Transverse colon (tissue), 4 donors: ENCODE results near the gene WDR86.

Experiments
- EP300 ChIP-seq: sonication (generic); formaldehyde crosslinking; IDR thresholded peaks from one replicate; pipeline ENCODE4 v1.6.1; 2017; ENCODE audit warnings: antibody characterized with exemption, low read depth
- POLR2A ChIP-seq: fragments of 450-650 bp; IDR thresholded peaks from one replicate; pipeline ENCODE4 v1.6.1; 2016; ENCODE audit warnings: antibody characterized with exemption, mild to moderate bottlenecking, moderate library complexity
- POLR2AphosphoS5 ChIP-seq, 3 donors: sonication (generic); formaldehyde crosslinking; IDR thresholded peaks; one replicate each; pipeline ENCODE4 v1.6.1; 2016; ENCODE audit warnings: antibody characterized with exemption in 3 of 3
- TF ChIP-seq, protein P1 (sequence below), 5 experiments: fragments of 200-600 bp in 3 of 5; fragments of 450-650 bp in 2 of 5; sonication (generic) in 3 of 5; IDR thresholded peaks; 1 replicate in 2 of 5; 2 replicates in 3 of 5; pipeline ENCODE4 v1.5.1; 2016 to 2017; ENCODE audit warnings: antibody characterized with exemption in 5 of 5, inconsistent platforms in 3 of 5, mild to moderate bottlenecking in 2 of 5, moderate library complexity in 1 of 5

DNA sequence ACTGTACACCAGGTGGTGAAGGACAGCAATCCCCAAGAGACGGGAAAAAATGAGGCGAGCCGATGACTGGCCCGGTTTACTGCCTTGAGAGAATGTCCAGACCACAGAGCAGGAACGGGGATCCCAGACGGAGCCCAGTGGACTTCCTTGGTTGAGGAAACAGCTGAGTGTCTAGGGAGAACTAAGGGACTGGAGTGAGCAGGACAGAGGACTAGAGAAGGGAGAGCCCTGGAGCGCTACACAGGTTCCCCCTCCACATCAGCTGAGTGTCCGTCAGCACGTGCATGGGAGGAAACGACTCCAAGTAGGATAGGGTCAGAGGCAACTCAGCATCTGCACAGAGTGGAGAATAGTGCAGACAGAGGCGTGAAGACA is 7.1 kb upstream of the WDR86 start:
- TF ChIP-seq POLR2AphosphoS5 (IDR thresholded peaks at IDR 0.05), result no peak
- TF ChIP-seq, protein P1, sequence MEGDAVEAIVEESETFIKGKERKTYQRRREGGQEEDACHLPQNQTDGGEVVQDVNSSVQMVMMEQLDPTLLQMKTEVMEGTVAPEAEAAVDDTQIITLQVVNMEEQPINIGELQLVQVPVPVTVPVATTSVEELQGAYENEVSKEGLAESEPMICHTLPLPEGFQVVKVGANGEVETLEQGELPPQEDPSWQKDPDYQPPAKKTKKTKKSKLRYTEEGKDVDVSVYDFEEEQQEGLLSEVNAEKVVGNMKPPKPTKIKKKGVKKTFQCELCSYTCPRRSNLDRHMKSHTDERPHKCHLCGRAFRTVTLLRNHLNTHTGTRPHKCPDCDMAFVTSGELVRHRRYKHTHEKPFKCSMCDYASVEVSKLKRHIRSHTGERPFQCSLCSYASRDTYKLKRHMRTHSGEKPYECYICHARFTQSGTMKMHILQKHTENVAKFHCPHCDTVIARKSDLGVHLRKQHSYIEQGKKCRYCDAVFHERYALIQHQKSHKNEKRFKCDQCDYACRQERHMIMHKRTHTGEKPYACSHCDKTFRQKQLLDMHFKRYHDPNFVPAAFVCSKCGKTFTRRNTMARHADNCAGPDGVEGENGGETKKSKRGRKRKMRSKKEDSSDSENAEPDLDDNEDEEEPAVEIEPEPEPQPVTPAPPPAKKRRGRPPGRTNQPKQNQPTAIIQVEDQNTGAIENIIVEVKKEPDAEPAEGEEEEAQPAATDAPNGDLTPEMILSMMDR (IDR thresholded peaks at IDR 0.05), result no peak
- TF ChIP-seq EP300, result no peak
- no peak for TF ChIP-seq POLR2A
